Measurements from ENCODE around the gene TCEA2.

TCEA2 gene

DNA sequence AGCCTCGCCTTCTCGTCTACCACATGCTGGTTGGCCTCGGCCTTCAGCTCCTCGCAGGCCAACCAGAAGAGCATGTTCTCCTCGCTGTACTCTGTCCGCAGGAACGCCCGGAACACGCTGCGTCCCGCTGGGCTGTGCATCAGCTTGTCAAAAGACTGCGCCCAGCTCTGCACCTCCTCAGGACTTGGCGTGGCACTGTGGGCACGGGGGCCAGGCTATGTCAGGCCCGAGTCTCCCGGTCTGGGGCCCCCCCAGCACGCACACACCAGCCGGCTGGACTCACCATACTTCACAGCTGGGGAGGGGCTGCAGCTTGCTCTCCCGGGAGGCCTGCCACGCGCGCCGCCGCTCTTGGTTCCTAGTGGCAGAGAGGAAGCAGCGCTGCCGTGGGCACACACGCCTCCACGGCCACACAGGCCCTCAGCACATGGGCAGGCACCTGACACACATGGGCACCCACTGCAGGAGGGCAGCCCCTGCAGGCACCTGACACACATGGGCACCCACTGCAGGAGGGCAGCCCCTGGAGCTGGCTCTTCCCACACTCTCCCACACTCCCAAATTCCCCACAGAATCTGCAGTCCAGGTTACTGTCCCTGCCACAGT is 11.3 kb downstream of the TCEA2 start:
- TF ChIP-seq FOXM1 (IDR thresholded peaks at IDR 0.05; ENCODE audit: borderline replicate concordance): no peak
- ChIA-PET CTCF (no interaction called here), POLR2A (no interaction called here)
- no peak for DNase-seq (ENCODE audit: extremely low spot score)

DNA sequence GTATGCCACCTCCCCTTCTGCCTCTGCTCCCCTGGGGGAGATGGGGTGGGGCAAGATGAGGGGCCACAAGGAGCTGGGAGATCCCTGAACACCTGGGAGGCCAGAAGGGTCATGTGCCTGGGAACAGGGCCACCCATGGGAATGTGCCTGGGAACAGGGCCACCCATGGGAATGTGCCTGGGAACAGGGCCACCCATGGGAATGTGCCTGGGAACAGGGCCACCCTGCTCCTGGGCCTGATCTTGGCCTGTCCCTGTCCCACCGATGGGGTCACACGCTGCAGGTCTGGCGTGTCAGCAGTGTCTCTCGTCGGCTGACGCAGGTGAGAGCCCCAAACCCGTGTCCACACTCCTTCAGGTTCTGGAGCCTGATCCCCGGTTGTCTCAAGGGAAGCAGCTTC is 12.0 kb downstream of the TCEA2 start:
- ChIA-PET CTCF (no interaction called here), POLR2A (interaction anchor here (1.1 kb wide), 1 partner anchor 12 kb away, joined by 4 read pairs; the partner anchor contains the start of gene TCEA2)
- TF ChIP-seq FOXM1 (IDR thresholded peaks at IDR 0.05; ENCODE audit: borderline replicate concordance) (no peak), CTBP1 (IDR thresholded peaks at IDR 0.05; ENCODE audit: borderline replicate concordance) (no peak), TARDBP (IDR thresholded peaks at IDR 0.05) (no peak), FOXK2 (IDR thresholded peaks at IDR 0.05) (no peak), HDGF (IDR thresholded peaks at IDR 0.05; ENCODE audit: borderline replicate concordance) (no peak), BHLHE40 (IDR thresholded peaks at IDR 0.05; ENCODE audit: borderline replicate concordance) (no peak), L3MBTL2 (conservative IDR thresholded peaks at IDR 0.05) (no peak), ARNT (IDR thresholded peaks at IDR 0.05) (no peak), FOXA1 (IDR thresholded peaks at IDR 0.05) (no peak), ZNF384 (IDR thresholded peaks at IDR 0.05) (no peak), LEF1 (IDR thresholded peaks at IDR 0.05; ENCODE audit: borderline replicate concordance) (no peak), SUZ12 (IDR thresholded peaks at IDR 0.05) (no peak), SP1 (IDR thresholded peaks at IDR 0.05) (no peak), NFRKB (IDR thresholded peaks at IDR 0.05) (no peak), ELF4 (IDR thresholded peaks at IDR 0.05) (no peak)
- TF ChIP-seq, protein P1, sequence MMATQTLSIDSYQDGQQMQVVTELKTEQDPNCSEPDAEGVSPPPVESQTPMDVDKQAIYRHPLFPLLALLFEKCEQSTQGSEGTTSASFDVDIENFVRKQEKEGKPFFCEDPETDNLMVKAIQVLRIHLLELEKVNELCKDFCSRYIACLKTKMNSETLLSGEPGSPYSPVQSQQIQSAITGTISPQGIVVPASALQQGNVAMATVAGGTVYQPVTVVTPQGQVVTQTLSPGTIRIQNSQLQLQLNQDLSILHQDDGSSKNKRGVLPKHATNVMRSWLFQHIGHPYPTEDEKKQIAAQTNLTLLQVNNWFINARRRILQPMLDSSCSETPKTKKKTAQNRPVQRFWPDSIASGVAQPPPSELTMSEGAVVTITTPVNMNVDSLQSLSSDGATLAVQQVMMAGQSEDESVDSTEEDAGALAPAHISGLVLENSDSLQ (IDR thresholded peaks at IDR 0.05): no peak
- no peak for DNase-seq (ENCODE audit: extremely low spot score)

DNA sequence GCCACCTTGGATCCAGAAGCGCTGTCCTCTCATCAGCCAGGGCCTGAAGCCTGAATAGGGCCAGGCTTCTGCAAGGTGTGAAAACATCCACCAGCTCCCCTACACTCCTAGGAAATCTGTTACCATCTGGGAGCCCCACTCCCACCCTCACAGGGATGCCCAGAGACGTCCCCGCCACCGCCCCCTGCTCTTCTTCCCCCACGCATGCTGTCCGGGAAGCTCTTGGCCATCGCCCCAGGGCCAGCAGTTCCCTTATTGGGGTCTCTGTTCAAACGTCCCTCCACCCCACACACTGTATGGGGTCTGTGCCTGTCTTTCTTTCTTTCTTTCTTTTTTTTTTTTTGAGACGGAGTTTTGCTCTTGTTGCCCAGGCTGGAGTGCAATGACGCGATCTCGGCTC is 12.6 kb downstream of the TCEA2 start:
- TF ChIP-seq BHLHE40 (IDR thresholded peaks at IDR 0.05; ENCODE audit: borderline replicate concordance) (no peak), ZNF384 (IDR thresholded peaks at IDR 0.05) (no peak), CTBP1 (IDR thresholded peaks at IDR 0.05; ENCODE audit: borderline replicate concordance) (no peak), L3MBTL2 (conservative IDR thresholded peaks at IDR 0.05) (no peak), ARNT (IDR thresholded peaks at IDR 0.05) (no peak), FOXM1 (IDR thresholded peaks at IDR 0.05; ENCODE audit: borderline replicate concordance) (no peak)
- ChIA-PET CTCF (no interaction called here), POLR2A (interaction anchor here (1.1 kb wide), 1 partner anchor 13 kb away, joined by 4 read pairs; the partner anchor contains the start of gene TCEA2)
- DNase-seq (ENCODE audit: extremely low spot score): no peak

DNA sequence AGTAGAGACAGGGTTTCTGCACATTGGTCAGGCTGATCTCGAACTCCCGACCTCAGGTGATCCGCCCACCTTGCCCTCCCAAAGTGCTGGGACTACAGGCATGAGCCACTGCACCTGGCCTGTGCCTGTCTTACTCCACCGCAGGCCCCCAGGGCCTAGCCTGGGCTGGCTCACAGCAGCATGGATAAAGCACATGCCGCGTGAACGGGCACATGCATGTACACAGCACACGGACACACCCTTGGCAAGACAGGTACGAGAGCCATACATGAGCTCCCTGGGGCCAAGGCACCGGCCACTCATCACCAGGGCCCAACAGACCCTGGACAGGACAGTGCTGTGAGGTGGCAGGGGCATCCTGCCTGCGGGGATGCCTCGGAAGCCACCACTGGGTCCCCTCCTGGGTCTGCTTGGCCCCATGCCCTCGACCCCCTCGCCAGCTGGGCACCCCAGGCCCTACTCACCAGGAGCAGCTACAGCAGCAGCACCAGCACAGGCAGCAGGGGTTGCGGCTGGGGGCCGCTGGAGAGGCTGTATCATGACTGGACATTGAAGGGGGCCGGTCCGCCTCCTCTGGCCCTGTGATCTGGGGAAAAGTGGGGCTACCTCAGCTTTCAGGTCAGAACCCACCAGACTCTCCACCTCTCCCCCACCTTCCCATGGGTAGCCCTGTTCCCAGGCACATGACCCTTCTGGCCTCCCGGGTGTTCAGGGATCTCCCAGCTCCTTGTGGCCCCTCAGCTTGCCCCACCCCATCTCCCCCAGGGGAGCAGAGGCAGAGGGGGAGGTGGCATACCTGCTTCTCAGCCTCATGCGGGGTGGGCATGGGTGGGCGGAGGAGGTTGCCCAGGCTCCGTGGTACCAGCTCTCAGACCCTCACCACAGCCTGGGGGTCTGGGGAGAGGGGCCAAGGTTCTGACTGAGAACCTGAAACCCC is 13.3 kb downstream of the TCEA2 start:
- CTCF ChIA-PET: no interaction called here
- no peak for DNase-seq (ENCODE audit: extremely low spot score)
- no peak for TF ChIP-seq SUZ12 (IDR thresholded peaks at IDR 0.05)
- no peak for TF ChIP-seq HDGF (IDR thresholded peaks at IDR 0.05; ENCODE audit: borderline replicate concordance)
- no peak for TF ChIP-seq NFRKB (IDR thresholded peaks at IDR 0.05)
- no peak for TF ChIP-seq FOXA1 (IDR thresholded peaks at IDR 0.05)
- no peak for TF ChIP-seq BHLHE40 (IDR thresholded peaks at IDR 0.05; ENCODE audit: borderline replicate concordance)
- TF ChIP-seq SP1 (IDR thresholded peaks at IDR 0.05): no peak
- TF ChIP-seq CTBP1 (IDR thresholded peaks at IDR 0.05; ENCODE audit: borderline replicate concordance): no peak
- TF ChIP-seq ZNF384 (IDR thresholded peaks at IDR 0.05): no peak
- TF ChIP-seq ARNT (IDR thresholded peaks at IDR 0.05): no peak
- TF ChIP-seq LEF1 (IDR thresholded peaks at IDR 0.05; ENCODE audit: borderline replicate concordance): no peak
- no peak for TF ChIP-seq TARDBP (IDR thresholded peaks at IDR 0.05)
- no peak for TF ChIP-seq L3MBTL2 (conservative IDR thresholded peaks at IDR 0.05)
- TF ChIP-seq, protein P1 (IDR thresholded peaks at IDR 0.05): no peak
- no peak for TF ChIP-seq FOXM1 (IDR thresholded peaks at IDR 0.05; ENCODE audit: borderline replicate concordance)
- TF ChIP-seq FOXK2 (IDR thresholded peaks at IDR 0.05): no peak
- TF ChIP-seq ELF4 (IDR thresholded peaks at IDR 0.05): no peak
- POLR2A ChIA-PET: interaction anchor here (1.1 kb wide), 1 partner anchor 14 kb away, joined by 4 read pairs; the partner anchor contains the start of gene TCEA2

DNA sequence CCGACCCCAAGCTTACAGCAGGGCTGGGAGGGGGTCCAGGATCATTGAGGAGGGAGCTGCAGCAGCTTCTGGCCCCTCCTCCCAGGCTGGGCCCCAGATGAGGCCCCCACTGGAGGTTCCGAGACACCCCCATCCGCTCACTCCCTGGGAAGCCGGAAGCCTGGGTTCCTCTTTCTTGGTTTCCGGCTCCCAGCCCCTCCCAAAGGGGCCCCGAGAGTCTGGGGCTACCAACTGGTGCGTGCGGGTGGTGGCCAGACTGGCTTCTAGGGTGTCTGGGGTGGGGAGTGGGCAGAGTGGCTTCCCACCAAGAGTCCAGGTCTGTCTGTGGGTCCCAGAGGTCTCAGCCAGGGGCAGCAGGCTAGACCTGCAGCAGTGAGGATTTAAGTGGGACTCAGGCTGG is 14.1 kb downstream of the TCEA2 start:
- CTCF ChIA-PET: no interaction called here
- no peak for DNase-seq (ENCODE audit: extremely low spot score)
- POLR2A ChIA-PET: no interaction called here
- TF ChIP-seq SUZ12 (IDR thresholded peaks at IDR 0.05): no peak
- no peak for TF ChIP-seq TARDBP (IDR thresholded peaks at IDR 0.05)
- TF ChIP-seq, protein P1 (IDR thresholded peaks at IDR 0.05): no peak
- no peak for TF ChIP-seq ZNF384 (IDR thresholded peaks at IDR 0.05)
- no peak for TF ChIP-seq FOXM1 (IDR thresholded peaks at IDR 0.05; ENCODE audit: borderline replicate concordance)
- TF ChIP-seq CTBP1 (IDR thresholded peaks at IDR 0.05; ENCODE audit: borderline replicate concordance): no peak
- no peak for TF ChIP-seq FOXA1 (IDR thresholded peaks at IDR 0.05)
- TF ChIP-seq ELF4 (IDR thresholded peaks at IDR 0.05): no peak
- no peak for TF ChIP-seq L3MBTL2 (conservative IDR thresholded peaks at IDR 0.05)
- TF ChIP-seq ARNT (IDR thresholded peaks at IDR 0.05): no peak
- no peak for TF ChIP-seq BHLHE40 (IDR thresholded peaks at IDR 0.05; ENCODE audit: borderline replicate concordance)
- no peak for TF ChIP-seq LEF1 (IDR thresholded peaks at IDR 0.05; ENCODE audit: borderline replicate concordance)
- TF ChIP-seq NFRKB (IDR thresholded peaks at IDR 0.05): no peak
- no peak for TF ChIP-seq HDGF (IDR thresholded peaks at IDR 0.05; ENCODE audit: borderline replicate concordance)
- TF ChIP-seq SP1 (IDR thresholded peaks at IDR 0.05): no peak
- no peak for TF ChIP-seq FOXK2 (IDR thresholded peaks at IDR 0.05)

All from HEK293T (cell line).